H1 (cell line): Measurements from ENCODE around the gene NWD2. TPM values are rescaled to one million over a fixed set of nuclear protein-coding genes. Genes with fewer than 3 reads are reported as not detected.

Experiments used
- CTCF ChIA-PET: fragments of 300-600 bp; sonication (Branson Sonifier 250); formaldehyde crosslinking; loops from one replicate; lab custom pipeline; 2021; ENCODE audit not compliant: partially characterized antibody; lab: Charles Lee
- POLR2A ChIA-PET: fragments of 300-600 bp; sonication (Branson Sonifier 250); formaldehyde crosslinking; loops from one replicate; lab custom pipeline; 2021; ENCODE audit warnings: inconsistent platforms; ENCODE audit not compliant: partially characterized antibody; lab: Charles Lee
- DNase-seq, 2 experiments: peaks; one replicate each; pipeline versions ENCODE4 v3.0.0 to v3.0.0-alpha.2; 2010 to 2022; ENCODE audit warnings: low spot score in 2 of 2, low read depth in 1 of 2, mixed read lengths in 1 of 2
- FAIRE-seq: peaks from 2 replicates; lab custom pipeline; 2011; peaks lifted over from hg19 to GRCh38; lab: Jason Lieb, UNC
- H2AFZ ChIP-seq: 2 replicates; pipeline ENCODE4 v1.8.1; 2012; ENCODE audit warnings: low read length, inconsistent platforms
- H2AK5ac ChIP-seq: 2 replicates; pipeline ENCODE4 v1.6.1; 2013; ENCODE audit warnings: low read depth, low read length
- H2BK120ac ChIP-seq: replicated peaks from 2 replicates; pipeline ENCODE3; 2013; ENCODE audit warnings: low read depth, low read length, inconsistent platforms
- H2BK12ac ChIP-seq: 2 replicates; pipeline ENCODE4 v1.6.1; 2013; ENCODE audit warnings: low read depth, low read length
- H2BK15ac ChIP-seq: 2 replicates; pipeline ENCODE4 v1.6.1; 2013; ENCODE audit warnings: low read length
- H2BK20ac ChIP-seq: 2 replicates; pipeline ENCODE4 v1.6.1; 2013; ENCODE audit warnings: low read length
- H2BK5ac ChIP-seq: 2 replicates; pipeline ENCODE4 v1.6.1; 2013; ENCODE audit warnings: low read depth, low read length
- H3K14ac ChIP-seq: 2 replicates; pipeline ENCODE4 v1.6.1; 2013; ENCODE audit warnings: inconsistent platforms; ENCODE audit not compliant: insufficient read length
- H3K18ac ChIP-seq: 2 replicates; pipeline ENCODE4 v1.6.1; 2013; ENCODE audit warnings: low read length; ENCODE audit errors: extremely low read depth
- H3K23ac ChIP-seq: 2 replicates; pipeline ENCODE4 v1.6.1; 2013; ENCODE audit warnings: inconsistent platforms; ENCODE audit not compliant: insufficient read length
- H3K23me2 ChIP-seq: 2 replicates; pipeline ENCODE4 v1.6.1; 2013; ENCODE audit warnings: low read depth, low read length
- H3K27ac ChIP-seq: 2 replicates; pipeline ENCODE4 v1.6.1; 2011; ENCODE audit warnings: low read depth, low read length, inconsistent platforms
- H3K27me3 ChIP-seq, 4 experiments: replicated peaks in 1 of 4; 1 replicate in 1 of 4; 2 replicates in 3 of 4; pipeline versions ENCODE4 v1.6.1 to v1.8.1; 2011 to 2013; ENCODE audit warnings: low read length in 3 of 4, mild to moderate bottlenecking in 3 of 4, inconsistent platforms in 2 of 4, mixed read lengths in 2 of 4, moderate library complexity in 1 of 4; ENCODE audit not compliant: control insufficient read depth in 3 of 4, insufficient read depth in 3 of 4; ENCODE audit errors: extremely low read depth in 1 of 4
- H3K36me3 ChIP-seq, 4 experiments: 2 replicates each; pipeline versions ENCODE4 v1.6.1 to v1.8.1; 2011 to 2013; ENCODE audit warnings: mild to moderate bottlenecking in 4 of 4, low read length in 3 of 4, moderate library complexity in 2 of 4, control low read depth in 1 of 4, inconsistent platforms in 1 of 4; ENCODE audit not compliant: insufficient read depth in 4 of 4, control insufficient read depth in 2 of 4
- H3K4ac ChIP-seq: replicated peaks from 2 replicates; pipeline ENCODE3; 2013; ENCODE audit warnings: low read length, low read depth, mixed read lengths, inconsistent platforms; ENCODE audit not compliant: insufficient read length
- H3K4me1 ChIP-seq, 4 experiments: replicated peaks in 1 of 4; 1 replicate in 1 of 4; 2 replicates in 3 of 4; pipeline versions ENCODE4 v1.6.1 to v1.8.1; 2011 to 2013; ENCODE audit warnings: low read length in 3 of 4, inconsistent platforms in 2 of 4, mixed read lengths in 1 of 4; ENCODE audit not compliant: insufficient read depth in 4 of 4, control insufficient read depth in 3 of 4
- H3K4me2 ChIP-seq, 2 experiments: 2 replicates each; pipeline versions ENCODE4 v1.6.1 to v1.8.1; 2011 to 2013; ENCODE audit warnings: low read depth in 2 of 2, low read length in 2 of 2, control low read depth in 1 of 2, inconsistent platforms in 1 of 2, mild to moderate bottlenecking in 1 of 2; ENCODE audit not compliant: insufficient read depth in 1 of 2
- H3K4me3 ChIP-seq, 4 experiments: fragments of 200-600, 300-600 bp in 1 of 4; sonication (generic), shearing (Covaris generic), sonication (Bioruptor Twin) in 1 of 4; 2 replicates each; pipeline versions ENCODE4 v1.5.1 to v1.8.1; 2011 to 2016; ENCODE audit warnings: low read length in 4 of 4, low read depth in 3 of 4, control low read depth in 2 of 4, inconsistent platforms in 2 of 4, mild to moderate bottlenecking in 2 of 4, mixed read lengths in 1 of 4, moderate library complexity in 1 of 4; ENCODE audit not compliant: insufficient read depth in 2 of 4; ENCODE audit errors: extremely low read depth in 1 of 4
- H3K56ac ChIP-seq: replicated peaks from 2 replicates; pipeline ENCODE3; 2013; ENCODE audit warnings: low read depth, mild to moderate bottlenecking, mixed read lengths, low read length, inconsistent platforms; ENCODE audit not compliant: insufficient read length
- H3K79me1 ChIP-seq: 2 replicates; pipeline ENCODE4 v1.6.1; 2013; ENCODE audit warnings: low read depth, low read length, control low read depth
- H3K79me2 ChIP-seq, 2 experiments: 2 replicates each; pipeline versions ENCODE4 v1.6.1 to v1.8.1; 2012 to 2013; ENCODE audit warnings: low read length in 2 of 2, mild to moderate bottlenecking in 2 of 2, inconsistent platforms in 1 of 2; ENCODE audit not compliant: insufficient read depth in 2 of 2, control insufficient read depth in 1 of 2
- H3K9ac ChIP-seq, 4 experiments: replicated peaks in 1 of 4; 1 replicate in 1 of 4; 2 replicates in 3 of 4; pipeline versions ENCODE4 v1.6.1 to v1.8.1; 2011 to 2013; ENCODE audit warnings: low read depth in 3 of 4, low read length in 3 of 4, control low read depth in 2 of 4, mild to moderate bottlenecking in 2 of 4, moderate library complexity in 2 of 4, inconsistent platforms in 1 of 4; ENCODE audit errors: extremely low read depth in 1 of 4
- H3K9me3 ChIP-seq, 2 experiments: 2 replicates each; pipeline versions ENCODE4 v1.6.1 to v1.8.1; 2012 to 2013; ENCODE audit warnings: mild to moderate bottlenecking in 2 of 2, moderate library complexity in 2 of 2, control low read depth in 1 of 2, inconsistent platforms in 1 of 2, low read depth in 1 of 2, low read length in 1 of 2, mixed read lengths in 1 of 2; ENCODE audit not compliant: insufficient read depth in 2 of 2
- H4K20me1 ChIP-seq, 2 experiments: replicated peaks in 1 of 2; 2 replicates each; pipeline versions ENCODE3 to v1.8.1; 2011 to 2013; ENCODE audit warnings: inconsistent platforms in 2 of 2, low read length in 2 of 2, mild to moderate bottlenecking in 1 of 2; ENCODE audit not compliant: insufficient read depth in 2 of 2, control insufficient read depth in 1 of 2
- H4K5ac ChIP-seq: 2 replicates; pipeline ENCODE4 v1.6.1; 2013; ENCODE audit warnings: low read length, low read depth, mixed read lengths, inconsistent platforms; ENCODE audit not compliant: insufficient read length
- H4K8ac ChIP-seq: 2 replicates; pipeline ENCODE4 v1.8.0; 2013; ENCODE audit warnings: mild to moderate bottlenecking, moderate library complexity, low read length, inconsistent platforms; ENCODE audit not compliant: insufficient read depth; ENCODE audit errors: extremely low read depth
- H4K91ac ChIP-seq: replicated peaks from 2 replicates; pipeline ENCODE3; 2013; ENCODE audit warnings: low read length, mixed read lengths, inconsistent platforms; ENCODE audit not compliant: insufficient read length
- ASH2L ChIP-seq: fragments of 200-600, 300-600 bp; sonication (generic); IDR thresholded peaks from one replicate; pipeline ENCODE4 v1.7.1; 2017; ENCODE audit warnings: low read length
- BCL11A ChIP-seq, 2 experiments: IDR thresholded peaks; one replicate each; pipeline ENCODE4 v1.6.1; 2011; ENCODE audit warnings: low read depth in 2 of 2, low read length in 2 of 2, mild to moderate bottlenecking in 2 of 2
- CHD2 ChIP-seq: IDR thresholded peaks from 2 replicates; pipeline ENCODE4 v1.6.1; 2012; ENCODE audit warnings: low read length, improper control_type of control experiment
- GTF2F1 ChIP-seq: IDR thresholded peaks from 2 replicates; pipeline ENCODE4 v1.6.1; 2012; ENCODE audit warnings: low read depth, low read length, improper control_type of control experiment, borderline replicate concordance
- MAFK ChIP-seq: IDR thresholded peaks from 2 replicates; pipeline ENCODE4 v1.6.1; 2012; ENCODE audit warnings: low read depth, mild to moderate bottlenecking, improper control_type of control experiment, low read length
- NANOG ChIP-seq: IDR thresholded peaks from 2 replicates; pipeline ENCODE4 v1.6.1; 2011; ENCODE audit warnings: low read length, low read depth, mild to moderate bottlenecking, inconsistent platforms; ENCODE audit not compliant: insufficient read depth, poor library complexity, severe bottlenecking
- POLR2AphosphoS5 ChIP-seq: IDR thresholded peaks from 2 replicates; pipeline ENCODE4 v1.6.1; 2011; ENCODE audit warnings: low read depth, low read length
- RAD21 ChIP-seq, 2 experiments: IDR thresholded peaks in 1 of 2; conservative IDR thresholded peaks in 1 of 2; 2 replicates each; pipeline ENCODE4 v1.6.1; 2011; ENCODE audit warnings: low read depth in 2 of 2, low read length in 2 of 2, improper control_type of control experiment in 1 of 2, inconsistent platforms in 1 of 2, mild to moderate bottlenecking in 1 of 2, moderate library complexity in 1 of 2
- RFX5 ChIP-seq: IDR thresholded peaks from 2 replicates; pipeline ENCODE4 v1.6.1; 2011; ENCODE audit warnings: low read depth, low read length, improper control_type of control experiment, borderline replicate concordance
- SP4 ChIP-seq: IDR thresholded peaks from 2 replicates; pipeline ENCODE4 v1.6.1; 2012; ENCODE audit warnings: low read length, inconsistent platforms
- SRF ChIP-seq: IDR thresholded peaks from 2 replicates; pipeline ENCODE4 v1.6.1; 2011; ENCODE audit warnings: mild to moderate bottlenecking, low read depth, low read length, moderate library complexity
- WGBS, 2 experiments: shearing (Covaris generic) in 1 of 2; methylation state at CpG; one replicate each; pipeline versions ENCODE4 v1.1.6 to v1.1.7; 2013 to 2015; ENCODE audit warnings: low lambda C conversion rate in 2 of 2, mixed read lengths in 2 of 2, inconsistent platforms in 1 of 2, low coverage in 1 of 2, missing lambda C conversion rate in 1 of 2; ENCODE audit not compliant: insufficient replicate concordance in 2 of 2, insufficient coverage in 1 of 2, insufficient read length in 1 of 2; ENCODE audit errors: extremely low coverage in 1 of 2, missing lambda C conversion rate in 1 of 2; 5-methylcytosine and 5-hydroxymethylcytosine counted together
- polyA plus RNA-seq, 7 experiments: library from polyadenylated mRNA; depleted of rRNA in 3 of 7; stranded (reverse) in 5 of 7; unstranded in 2 of 7; fragments of >200 nt in 5 of 7; fragments of 200-250 nt in 2 of 7; gene quantifications; 1 replicate in 5 of 7; 2 replicates in 1 of 7; 4 replicates in 1 of 7; pipeline versions ENCODE4 v1.2.1 to v1.2.3, GENCODE V29; 2011 to 2013; ENCODE audit warnings: missing spikeins in 2 of 7, mixed read lengths in 2 of 7
- total RNA-seq: library from RNA; stranded (reverse); fragmentation: NEBNext Ultra II Directional; extraction: Animal tissue kit (Norgen Biotek cat#: 25700); gene quantifications from 2 replicates; pipeline ENCODE4 v1.2.1, GENCODE V29; 2021

NWD2 gene
- total and polyA plus RNA-seq, 2 of the 8 experiments (the other 6 are each of a cell fraction or from before 2014, with no cell fraction given): under 0.01 TPM; not detected in 1

DNA sequence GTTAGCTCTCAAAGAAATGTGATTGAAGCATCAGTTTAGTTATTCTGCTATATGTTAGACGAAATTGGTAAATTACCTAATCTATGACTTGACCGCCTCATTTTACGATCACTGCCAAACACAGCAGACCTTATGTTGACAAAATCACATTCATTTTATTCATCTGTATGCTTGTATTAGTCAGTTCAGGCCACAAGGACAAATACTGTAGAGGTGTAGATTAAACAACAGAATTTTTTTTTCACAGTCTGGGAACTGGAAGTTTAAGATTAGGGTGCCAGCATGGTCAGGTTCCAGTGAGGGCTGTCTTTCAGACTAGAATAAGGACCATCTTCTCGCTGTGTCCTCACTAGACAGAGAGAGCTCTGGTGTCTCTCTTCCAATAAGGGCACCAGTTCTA is 177.1 kb downstream of the NWD2 start:
- Histone ChIP-seq H3K79me1 (no peaks in the 10 kb centered on the region), H2AK5ac (no peak overlapping the region), H4K91ac (no peak overlapping the region), H3K23me2 (no peaks in the 10 kb centered on the region), H2AFZ (no peak overlapping the region), H3K56ac (no peak overlapping the region), H3K4me2 (no peak overlapping the region), H2BK15ac (no peak overlapping the region), H3K27ac (no peak overlapping the region), H4K20me1 (no peaks in the 10 kb centered on the region), H2BK12ac (no peak overlapping the region), H2BK120ac (no peak overlapping the region), H4K8ac (no peak overlapping the region), H3K79me2 (no peaks in the 10 kb centered on the region), H3K4me3 (no peak overlapping the region), H3K14ac (no peak overlapping the region), H3K4me1 (no peaks in the 10 kb centered on the region), H3K36me3 (no peaks in the 10 kb centered on the region), H2BK5ac (no peak overlapping the region), H4K5ac (no peak overlapping the region), H3K4ac (no peak overlapping the region), H3K18ac (no peak overlapping the region), H3K9me3 (no peaks in the 10 kb centered on the region), H3K23ac (no peak overlapping the region), H3K9ac (no peak overlapping the region), H3K27me3 (no peaks in the 10 kb centered on the region), H2BK20ac (no peak overlapping the region)
- TF ChIP-seq CHD2 (no peak), GTF2F1 (no peak), MAFK (no peak), NANOG (no peak), BCL11A (IDR thresholded peaks at IDR 0.05; ENCODE audit: low read depth in 2 of 2, low read length in 2 of 2) (no peak), RFX5 (no peak), SRF (no peak), POLR2AphosphoS5 (no peak), SP4 (no peak), RAD21 (IDR thresholded peaks at IDR 0.05 in 1 of 2, conservative IDR thresholded peaks at IDR 0.05 in 1 of 2; ENCODE audit: low read depth in 2 of 2, low read length in 2 of 2) (no peak), ASH2L (no peak)
- FAIRE-seq (no peak), DNase-seq (no peak)
- ChIA-PET CTCF (interaction anchor here (0.9 to 1.8 kb wide), 3 partner anchors 14 to 39 kb away, joined by 4 to 5 read pairs (median 5); no protein-coding TSS in a partner anchor), POLR2A (no interaction called here)
- WGBS, 2 experiments: 96% methylated on average over 4 of the region's 4 CpGs; no CpG with 5 or more reads in 1 of the 2 experiments
